DOHH2 (cell line): Measurements from ENCODE around the gene EPHA8.

Source experiments
- CTCF ChIP-seq: fragments of 200-600 bp; sonication (generic); IDR thresholded peaks from one replicate; pipeline ENCODE4 v1.5.1; 2014; ENCODE audit warnings: antibody characterized with exemption, mild to moderate bottlenecking, low read depth, low read length; ENCODE audit not compliant: poor library complexity, severe bottlenecking
- EZH2phosphoT487 ChIP-seq: fragments of 200-600 bp; sonication (generic); IDR thresholded peaks from 2 replicates; pipeline ENCODE4 v1.6.1; 2017; ENCODE audit warnings: borderline replicate concordance, mild to moderate bottlenecking, antibody characterized with exemption, low read length, moderate library complexity, mixed read lengths

- TF ChIP-seq CTCF (no peak), EZH2phosphoT487 (no peak)
Measured at GRCh38 chr1:22547818-22548462, 15.3 kb upstream of the EPHA8 start.
